Measurements from ENCODE around the gene RPP25L.
"Not testable (repeated sequence)": the region's sequence is repeated elsewhere in the genome, so short reads cannot be mapped to it uniquely, and the experiment has no call there.

RPP25L gene

GRCh38 chr9:34611811-34612787, at the start of gene RPP25L:
Gene RPP25L (minus strand): TSS chr9:34612097. CDS start chr9:34611296, 801 bp downstream.
- DNase-seq = no peak

GRCh38 chr9:34659592-34660253, 47.8 kb upstream of the RPP25L start:
- DNase-seq = no peak

GRCh38 chr9:34658461-34658860, 46.6 kb upstream of the RPP25L start:
- no peak for DNase-seq

- no peak for DNase-seq
These were observed 45.1 kb upstream of the RPP25L start for GRCh38 chr9:34656992-34657391.

- DNase-seq = no peak
These were observed 43.5 kb upstream of the RPP25L start for GRCh38 chr9:34655394-34655793.

GRCh38 chr9:34654323-34655051, 42.6 kb upstream of the RPP25L start:
- DNase-seq = peak; percentile 34

- DNase-seq = no peak
These were observed 41.5 kb upstream of the RPP25L start for GRCh38 chr9:34653151-34654072.

- no peak for DNase-seq
These were observed 40.7 kb upstream of the RPP25L start for GRCh38 chr9:34652602-34653000.

- no peak for DNase-seq
These were observed 40.1 kb upstream of the RPP25L start, which contains the start of gene IL11RA for GRCh38 chr9:34651876-34652601. Gene IL11RA (plus strand): TSS chr9:34652185. CDS start chr9:34655218, 3,033 bp downstream.

- DNase-seq = no peak
These were observed 39.4 kb upstream of the RPP25L start for GRCh38 chr9:34651321-34651720.

- no peak for DNase-seq
These were observed 38.9 kb upstream of the RPP25L start for GRCh38 chr9:34650816-34651215.

GRCh38 chr9:34648673-34649072, 36.8 kb upstream of the RPP25L start:
- no peak for DNase-seq

- no peak for DNase-seq
These were observed 35.8 kb upstream of the RPP25L start for GRCh38 chr9:34647651-34648050.

- no peak for DNase-seq
These were observed 35.1 kb upstream of the RPP25L start for GRCh38 chr9:34647084-34647403.

- peak; percentile 74 for DNase-seq
These were observed 34.5 kb upstream of the RPP25L start, which contains the start of gene GALT for GRCh38 chr9:34646211-34647083. Gene GALT (plus strand): TSS chr9:34646675. CDS start chr9:34646705, 30 bp downstream.

GRCh38 chr9:34644766-34645314, 32.9 kb upstream of the RPP25L start:
- no peak for DNase-seq

GRCh38 chr9:34642679-34643078, 30.8 kb upstream of the RPP25L start:
- no peak for DNase-seq

- not testable (repeated sequence) for DNase-seq
These were observed 27.4 kb upstream of the RPP25L start for GRCh38 chr9:34639322-34639721.

- DNase-seq = no peak
These were observed 26.2 kb upstream of the RPP25L start for GRCh38 chr9:34638138-34638445.
